WTC11 (cell line): Measurements from ENCODE around the gene PALD1. TPM values are rescaled to one million over a fixed set of nuclear protein-coding genes. Genes with fewer than 3 reads are reported as not detected.

ENCODE experiments used
- ATAC-seq: fragments of 200-7000 bp; cut with Tn5 transposase; 2 replicates; pipeline ENCODE4 v1.10.0; 2021; ENCODE audit warnings: mild to moderate bottlenecking, moderate library complexity
- CTCF ChIA-PET: fragments of 300-600 bp; sonication (Branson Sonifier 250); formaldehyde crosslinking; loops from one replicate; lab custom pipeline; 2021; ENCODE audit warnings: antibody characterized with exemption; lab: Charles Lee
- POLR2A ChIA-PET: fragments of 350-600 bp; sonication (Branson Sonifier 250); formaldehyde crosslinking; loops from one replicate; lab custom pipeline; 2021; ENCODE audit warnings: antibody characterized with exemption; lab: Charles Lee
- DNase-seq: peaks from one replicate; pipeline ENCODE4 v3.0.0; 2021; ENCODE audit warnings: low spot score
- H3K27ac Mint-ChIP-seq: 2 replicates; pipeline ENCODE4 v1.8.0; 2021; ENCODE audit warnings: mixed read lengths
- H3K27me3 Mint-ChIP-seq: 2 replicates; pipeline ENCODE4 v1.8.0; 2021; ENCODE audit warnings: low read depth, mild to moderate bottlenecking, moderate library complexity, mixed read lengths
- H3K36me3 Mint-ChIP-seq: 2 replicates; pipeline ENCODE4 v1.8.0; 2021; ENCODE audit warnings: mixed read lengths
- H3K4me1 Mint-ChIP-seq: 2 replicates; pipeline ENCODE4 v1.8.0; 2022; ENCODE audit warnings: mixed read lengths
- H3K4me3 Mint-ChIP-seq: 2 replicates; pipeline ENCODE4 v1.8.0; 2021; ENCODE audit warnings: mild to moderate bottlenecking, moderate library complexity, mixed read lengths
- H3K9me3 Mint-ChIP-seq: 2 replicates; pipeline ENCODE4 v1.8.0; 2021; ENCODE audit warnings: mixed read lengths
- ARID4B ChIP-seq: sonication (generic); formaldehyde crosslinking; IDR thresholded peaks from 2 replicates; pipeline ENCODE4 v1.8.0; 2023; ENCODE audit warnings: missing genetic modification reagents, mild to moderate bottlenecking, borderline replicate concordance
- CREB1 ChIP-seq: sonication (generic); formaldehyde crosslinking; IDR thresholded peaks from 2 replicates; pipeline ENCODE4 v1.8.0; 2023; ENCODE audit warnings: mild to moderate bottlenecking, missing genetic modification reagents
- CREM ChIP-seq: sonication (generic); formaldehyde crosslinking; IDR thresholded peaks from 2 replicates; pipeline ENCODE4 v1.8.1; 2022; ENCODE audit warnings: mild to moderate bottlenecking, missing genetic modification reagents, moderate library complexity
- CTCF ChIP-seq: fragments of 200-600 bp; IDR thresholded peaks from 2 replicates; pipeline ENCODE4 v1.8.0; 2022; ENCODE audit warnings: antibody characterized with exemption
- ELF4 ChIP-seq: sonication (generic); formaldehyde crosslinking; IDR thresholded peaks from 2 replicates; pipeline ENCODE4 v1.8.1; 2022; ENCODE audit warnings: low read depth, mild to moderate bottlenecking, moderate library complexity, missing genetic modification reagents
- HMGA2 ChIP-seq: fragments of 250-450 bp; sonication (Bioruptor Pico); IDR thresholded peaks from 2 replicates; pipeline ENCODE4 v1.4.0; 2021; ENCODE audit warnings: mild to moderate bottlenecking, moderate library complexity
- HMGXB4 ChIP-seq: sonication (generic); formaldehyde crosslinking; IDR thresholded peaks from 2 replicates; pipeline ENCODE4 v1.8.1; 2023; ENCODE audit warnings: mild to moderate bottlenecking, moderate library complexity, missing genetic modification reagents
- MAX ChIP-seq: sonication (generic); formaldehyde crosslinking; IDR thresholded peaks from 2 replicates; pipeline ENCODE4 v1.8.0; 2022; ENCODE audit warnings: mild to moderate bottlenecking, missing genetic modification reagents
- NFYB ChIP-seq: sonication (generic); formaldehyde crosslinking; conservative IDR thresholded peaks from 2 replicates; pipeline ENCODE4 v1.8.0; 2022; ENCODE audit warnings: low read depth, missing genetic modification reagents
- RORB ChIP-seq: fragments of 250-450 bp; sonication (Bioruptor Pico); IDR thresholded peaks from 2 replicates; pipeline ENCODE4 v1.9.0; 2021; ENCODE audit warnings: mild to moderate bottlenecking
- TCF7 ChIP-seq: sonication (generic); formaldehyde crosslinking; IDR thresholded peaks from 2 replicates; pipeline ENCODE4 v1.8.0; 2022; ENCODE audit warnings: mild to moderate bottlenecking, low read depth, missing genetic modification reagents, moderate library complexity
- TP53 ChIP-seq: sonication (generic); formaldehyde crosslinking; IDR thresholded peaks from 2 replicates; pipeline ENCODE4 v1.8.1; 2023; ENCODE audit warnings: mild to moderate bottlenecking, missing genetic modification reagents
- ZNF121 ChIP-seq: sonication (generic); formaldehyde crosslinking; IDR thresholded peaks from 2 replicates; pipeline ENCODE4 v1.8.0; 2023; ENCODE audit warnings: missing genetic modification reagents
- ZNF138 ChIP-seq: sonication (generic); formaldehyde crosslinking; conservative IDR thresholded peaks from 2 replicates; pipeline ENCODE4 v1.8.1; 2022; ENCODE audit warnings: mild to moderate bottlenecking, moderate library complexity, missing genetic modification reagents
- ZNF281 ChIP-seq: sonication (generic); formaldehyde crosslinking; IDR thresholded peaks from 2 replicates; pipeline ENCODE4 v1.8.0; 2023; ENCODE audit warnings: mild to moderate bottlenecking, missing genetic modification reagents
- ZNF317 ChIP-seq: sonication (generic); formaldehyde crosslinking; IDR thresholded peaks from 2 replicates; pipeline ENCODE4 v1.8.1; 2023; ENCODE audit warnings: low read depth, mild to moderate bottlenecking, moderate library complexity, missing genetic modification reagents, borderline replicate concordance
- ZNF425 ChIP-seq: fragments of 250-450 bp; sonication (Bioruptor Pico); conservative IDR thresholded peaks from 2 replicates; pipeline ENCODE4 v1.9.0; 2021; ENCODE audit warnings: mild to moderate bottlenecking
- total RNA-seq: library from RNA; stranded (reverse); gene quantifications from 3 replicates; pipeline ENCODE4 v1.2.3, GENCODE V29; 2021

PALD1 gene
- total RNA-seq, 1 experiment from 2014 or later = 43.6 TPM

- no peak for TF ChIP-seq ZNF425 (CRISPR knock-in tag)
- no peak for TF ChIP-seq ARID4B (CRISPR knock-in tag)
- no peak for TF ChIP-seq CREM (CRISPR knock-in tag)
- no peak for TF ChIP-seq HMGXB4 (CRISPR knock-in tag)
- TF ChIP-seq NFYB (CRISPR knock-in tag) = no peak
- no peak for TF ChIP-seq CTCF
- TF ChIP-seq TP53 (CRISPR knock-in tag) = peak; percentile 71; the same call in 1 of the 2 replicates
- TF ChIP-seq ZNF317 = no peak
These were observed 23.3 kb upstream of the PALD1 start (continued) for GRCh38 chr10:70455213-70455630.

- POLR2A ChIA-PET = interaction anchor here (0.9 to 2.4 kb wide), 2 partner anchors 13 to 23 kb away, joined by 3 to 16 read pairs; no protein-coding TSS in a partner anchor
- TF ChIP-seq ELF4 (CRISPR knock-in tag) (no peak), HMGXB4 (CRISPR knock-in tag) (no peak), ZNF121 (no peak), ZNF281 (CRISPR knock-in tag) (0 out of 2 replicates have a peak, but pooled peaks have one; percentile 27), RORB (no peak), HMGA2 (CRISPR knock-in tag) (no peak), TCF7 (CRISPR knock-in tag) (no peak), CREB1 (no peak), ZNF138 (CRISPR knock-in tag) (0 out of 2 replicates have a peak, but pooled peaks have one; percentile 43), CREM (CRISPR knock-in tag) (no peak), MAX (CRISPR knock-in tag) (no peak)
- H3K27ac Mint-ChIP-seq = peak overlapping the region; percentile 92; the same call in 1 of the 2 replicates
- ATAC-seq = peak; percentile 2; the same call in 1 of the 2 replicates
- CTCF ChIA-PET = interaction anchor here (0.7 to 2.9 kb wide), 18 partner anchors 9 to 305 kb away, joined by 3 to 19 read pairs (median 5); partner anchors contain the start of genes LRRC20, NODAL and PALD1
- H3K27me3 Mint-ChIP-seq = peaks cover 52% of the 10 kb centered on the region
- peak; percentile 33 for DNase-seq
- peaks cover 66% of the 10 kb centered on the region for H3K4me1 Mint-ChIP-seq
- no peaks in the 10 kb centered on the region for H3K36me3 Mint-ChIP-seq
- H3K9me3 Mint-ChIP-seq = no peaks in the 10 kb centered on the region
- peak overlapping the region; percentile 40 for H3K4me3 Mint-ChIP-seq
These were observed 22.4 kb upstream of the PALD1 start for GRCh38 chr10:70456164-70456563.
